ENCODE results near the gene CYBA. TPM values are rescaled to one million over a fixed set of nuclear protein-coding genes. Genes with fewer than 3 reads are reported as not detected.

The CYBA gene
- total and polyA plus RNA-seq, 10 of the 15 experiments (the other 5 are each of a cell fraction or from before 2014, with no cell fraction given) = 0.55 to 598 (median 258) TPM

GRCh38 chr16:88691924-88692560, 41.2 kb upstream of the CYBA start (continued):
- TF ChIP-seq IKZF1 (conservative IDR thresholded peaks at IDR 0.05) (0 out of 2 replicates have a peak, but pooled peaks have one; percentile 44), TCF3 (IDR thresholded peaks at IDR 0.05; ENCODE audit: borderline replicate concordance, insufficient read depth, low read depth, low read length) (peak; percentile 33; the same call in 1 of the 2 replicates)

- H4K20me1 ChIP-seq (ENCODE audit: control insufficient read depth, insufficient read depth) = no peaks in the 10 kb centered on the region
- no peaks in the 10 kb centered on the region for H3K9me3 ChIP-seq (replicated peaks; ENCODE audit: control insufficient read depth, insufficient read depth, low read length)
- no peaks in the 10 kb centered on the region for H3K79me2 ChIP-seq (ENCODE audit: control insufficient read depth, insufficient read depth, low read length)
- FAIRE-seq (no peak), ATAC-seq (no peak), DNase-seq (ENCODE audit: low read depth, low spot score) (no peak)
- in situ Hi-C loops (cut with MboI) (no loop called here), intact Hi-C loops (cut with micrococcal nuclease; ENCODE audit: unreplicated experiment) (no loop called here)
- SMC1A ChIA-PET (ENCODE audit: uncharacterized antibody, unreplicated experiment) = no interaction called here
- H3K4me2 ChIP-seq (ENCODE audit: control insufficient read depth, insufficient read depth) = no peak overlapping the region
- 89% methylated on average over 30 of the region's 33 CpGs for WGBS (ENCODE audit: insufficient coverage, insufficient replicate concordance, low lambda C conversion rate, missing lambda C conversion rate)
- H3K27me3 ChIP-seq (replicated peaks in 1 of 2; ENCODE audit: control insufficient read depth in 2 of 2, insufficient read depth in 2 of 2, low read length in 1 of 2) = no peaks in the 10 kb centered on the region; a peak in 1 of 4 replicates
- RAD21 ChIA-PET (ENCODE audit: unreplicated experiment) = no interaction called here
- no peak overlapping the region for H3K27ac ChIP-seq (ENCODE audit: control insufficient read depth, insufficient read depth)
- BruUV-seq (replicated peaks) = no TSS peak
- no peaks in the 10 kb centered on the region for H3K36me3 ChIP-seq (ENCODE audit: control insufficient read depth in 2 of 2, insufficient read depth in 2 of 2, low read length in 1 of 2)
- POLR2A ChIA-PET = interaction anchor here (0.6 kb wide), 1 partner anchor 30 kb away, joined by 3 read pairs; no protein-coding TSS in a partner anchor
- peaks cover 15% of the 10 kb centered on the region for H3K4me1 ChIP-seq (ENCODE audit: control insufficient read depth, insufficient read depth, low read length)
- CTCF ChIA-PET = interaction anchor here (0.7 kb wide), 1 partner anchor 9 kb away, joined by 3 read pairs; no protein-coding TSS in a partner anchor
- no peak overlapping the region for H3K9ac ChIP-seq (ENCODE audit: control insufficient read depth, insufficient read depth, low read length)
- no peak overlapping the region for H3K4me3 ChIP-seq
- no peak overlapping the region for H2AFZ ChIP-seq (ENCODE audit: control insufficient read depth, low read depth, low read length)
- TF ChIP-seq KAT2A (conservative IDR thresholded peaks at IDR 0.05; ENCODE audit: control insufficient read depth, low read depth, low read length) = no peak
- TF ChIP-seq, protein P1, sequence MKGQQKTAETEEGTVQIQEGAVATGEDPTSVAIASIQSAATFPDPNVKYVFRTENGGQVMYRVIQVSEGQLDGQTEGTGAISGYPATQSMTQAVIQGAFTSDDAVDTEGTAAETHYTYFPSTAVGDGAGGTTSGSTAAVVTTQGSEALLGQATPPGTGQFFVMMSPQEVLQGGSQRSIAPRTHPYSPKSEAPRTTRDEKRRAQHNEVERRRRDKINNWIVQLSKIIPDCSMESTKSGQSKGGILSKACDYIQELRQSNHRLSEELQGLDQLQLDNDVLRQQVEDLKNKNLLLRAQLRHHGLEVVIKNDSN (IDR thresholded peaks at IDR 0.05; ENCODE audit: borderline replicate concordance, extremely low read length, insufficient read depth, low read depth, low read length) = no peak
- TF ChIP-seq YY1 (IDR thresholded peaks at IDR 0.05; ENCODE audit: low read depth, low read length) = no peak
- TF ChIP-seq RELB (IDR thresholded peaks at IDR 0.05; ENCODE audit: low read depth) = no peak
- TF ChIP-seq RFX5 (IDR thresholded peaks at IDR 0.05; ENCODE audit: low read depth, low read length) = no peak
- no peak for TF ChIP-seq SREBF1 (IDR thresholded peaks at IDR 0.05; ENCODE audit: low read length)
- no peak for TF ChIP-seq MAX (IDR thresholded peaks at IDR 0.05; ENCODE audit: low read depth, low read length)
- TF ChIP-seq POLR2AphosphoS5 (IDR thresholded peaks at IDR 0.05; ENCODE audit: low read length) = no peak
These were observed 40.4 kb upstream of the CYBA start for GRCh38 chr16:88691129-88691813.

Data from GM12878 (cell line).